ENCODE measurements around the gene EBLN1.
"Not testable (repeated sequence)": the region's sequence is repeated elsewhere in the genome, so short reads cannot be mapped to it uniquely, and the experiment has no call there.

EBLN1 gene

GRCh38 chr10:22228167-22228938 is 10.5 kb upstream of the EBLN1 start:
- FAIRE-seq = no peak

GRCh38 chr10:22226599-22226998 is 8.8 kb upstream of the EBLN1 start:
- FAIRE-seq = no peak

- no peak for FAIRE-seq
These were observed 4.7 kb upstream of the EBLN1 start for GRCh38 chr10:22222236-22223190.

GRCh38 chr10:22219308-22219707 is 1.5 kb upstream of the EBLN1 start:
- FAIRE-seq = no peak

GRCh38 chr10:22218448-22218847 is 633 bp upstream of the EBLN1 start:
- no peak for FAIRE-seq

- not testable (repeated sequence) for FAIRE-seq
These were observed 731 bp downstream of the EBLN1 start for GRCh38 chr10:22217084-22217483.

GRCh38 chr10:22210267-22210666 is 7.5 kb downstream of the EBLN1 start:
- no peak for FAIRE-seq

GRCh38 chr10:22193945-22194344 is 23.9 kb downstream of the EBLN1 start:
- no peak for FAIRE-seq

GRCh38 chr10:22185586-22185985 is 32.2 kb downstream of the EBLN1 start:
- FAIRE-seq = no peak

- no peak for FAIRE-seq
These were observed 33.9 kb downstream of the EBLN1 start for GRCh38 chr10:22183771-22184461.

- FAIRE-seq = no peak
These were observed 37.1 kb downstream of the EBLN1 start for GRCh38 chr10:22180724-22181123.

- no peak for FAIRE-seq
These were observed 43.4 kb downstream of the EBLN1 start for GRCh38 chr10:22174442-22174841.

GRCh38 chr10:22171131-22171530 is 46.7 kb downstream of the EBLN1 start:
- FAIRE-seq = no peak

- no peak for FAIRE-seq
These were observed 47.2 kb downstream of the EBLN1 start for GRCh38 chr10:22170582-22170981.

GRCh38 chr10:22159979-22160378 is 57.8 kb downstream of the EBLN1 start:
- no peak for FAIRE-seq

GRCh38 chr10:22159180-22159579 is 58.6 kb downstream of the EBLN1 start:
- no peak for FAIRE-seq
